Prostate gland (tissue), 2 donors: Measurements from ENCODE around the gene AMHR2. TPM values are rescaled to one million over a fixed set of nuclear protein-coding genes. Genes with fewer than 3 reads are reported as not detected.

Experiments
- DNase-seq: peaks from one replicate; pipeline ENCODE4 v3.0.0-alpha.2; 2019; ENCODE audit warnings: low spot score
- H3K27ac ChIP-seq, 2 donors: fragments of 200-600 bp; sonication (generic); 2 replicates each; pipeline ENCODE4 v1.5.1; 2017 to 2019
- H3K27me3 ChIP-seq: fragments of 200-600 bp; sonication (generic); replicated peaks from 2 replicates; pipeline ENCODE4 v1.5.1; 2019; ENCODE audit not compliant: insufficient read depth
- H3K36me3 ChIP-seq, 2 donors: fragments of 200-600 bp; sonication (generic); 1 replicate in 1 of 2; 2 replicates in 1 of 2; pipeline versions ENCODE4 v1.5.1 to v1.8.1; 2017 to 2019
- H3K4me1 ChIP-seq: fragments of 200-600 bp; sonication (generic); replicated peaks from 2 replicates; pipeline ENCODE4 v1.5.1; 2019
- H3K4me3 ChIP-seq, 2 donors: fragments of 200-600 bp; sonication (generic); 2 replicates each; pipeline ENCODE4 v1.5.1; 2017 to 2019
- H3K9me3 ChIP-seq: fragments of 200-600 bp; sonication (generic); 2 replicates; pipeline ENCODE4 v1.5.1; 2017
- CTCF ChIP-seq, 4 experiments: fragments of 200-600 bp in 2 of 4; fragments of 450-650 bp in 2 of 4; sonication (generic) in 2 of 4; IDR thresholded peaks; 1 replicate in 3 of 4; 2 replicates in 1 of 4; pipeline ENCODE4 v1.5.1; 2016 to 2019; ENCODE audit warnings: antibody characterized with exemption in 4 of 4, mild to moderate bottlenecking in 2 of 4, moderate library complexity in 2 of 4
- POLR2A ChIP-seq: fragments of 450-650 bp; IDR thresholded peaks from one replicate; pipeline ENCODE4 v1.6.1; 2016; ENCODE audit warnings: antibody characterized with exemption, mild to moderate bottlenecking
- POLR2AphosphoS5 ChIP-seq: sonication (generic); formaldehyde crosslinking; IDR thresholded peaks from one replicate; pipeline ENCODE4 v1.6.1; 2017; ENCODE audit warnings: antibody characterized with exemption
- WGBS: methylation state at CpG from one replicate; pipeline ENCODE4 v1.1.5; 2018; 5-methylcytosine and 5-hydroxymethylcytosine counted together
- intact Hi-C: fragments of 100-400 bp; cut with DNase I; formaldehyde crosslinking; loops from one replicate; pipeline ENCODE4 v1.14.2; 2022
- total RNA-seq, 2 donors: library from RNA; depleted of rRNA; stranded (reverse); fragments of >200 nt; gene quantifications; one replicate each; pipeline ENCODE4 v1.1.0, GENCODE V29; 2016

AMHR2 gene
- total RNA-seq, 2 donors from 2014 or later: 44.5 TPM; not detected in 1

- H3K4me1 ChIP-seq: peaks cover 6% of the 10 kb centered on the region
- peak overlapping the region; percentile 72 to 85 for H3K4me3 ChIP-seq
- TF ChIP-seq POLR2A (no peak), CTCF (IDR thresholded peaks at IDR 0.05) (peak in 2 of 4 experiments; percentile 16 to 60), POLR2AphosphoS5 (peak; percentile 39)
- peak; percentile 77 for DNase-seq
- H3K27me3 ChIP-seq: no peaks in the 10 kb centered on the region
- under 1% methylated on average over 59 of the region's 82 CpGs for WGBS
- intact Hi-C loops: loop anchor here (5.0 kb wide), 1 partner anchor 50 kb away; the partner anchor contains the start of gene TARBP2
- H3K27ac ChIP-seq: peak overlapping the region; percentile 97
- peaks cover 6 to 29% of the 10 kb centered on the region in 2 donors for H3K36me3 ChIP-seq
- H3K9me3 ChIP-seq: no peaks in the 10 kb centered on the region
These were observed 28.8 kb downstream of the AMHR2 start for GRCh38 chr12:53452159-53453077.

- peak overlapping the region in 1 of 2 donors; percentile 85 for H3K4me3 ChIP-seq
- peaks cover 6% of the 10 kb centered on the region for H3K4me1 ChIP-seq
- intact Hi-C loops: loop anchor here (5.0 kb wide), 1 partner anchor 48 kb away; the partner anchor contains the start of gene TARBP2
- no peaks in the 10 kb centered on the region for H3K9me3 ChIP-seq
- WGBS: 17% methylated on average over 6 of the region's 6 CpGs
- H3K27ac ChIP-seq: no peak overlapping the region
- H3K27me3 ChIP-seq: no peaks in the 10 kb centered on the region
- DNase-seq: no peak
- TF ChIP-seq CTCF (IDR thresholded peaks at IDR 0.05) (no peak), POLR2A (no peak), POLR2AphosphoS5 (no peak)
- H3K36me3 ChIP-seq: peaks cover 8 to 37% of the 10 kb centered on the region in 2 donors
These were observed 30.4 kb downstream of the AMHR2 start for GRCh38 chr12:53453953-53454640.

GRCh38 chr12:53454707-53455106 lies 31.1 kb downstream of the AMHR2 start:
- peaks cover 8 to 43% of the 10 kb centered on the region in 2 donors for H3K36me3 ChIP-seq
- no peaks in the 10 kb centered on the region for H3K9me3 ChIP-seq
- no peak overlapping the region for H3K4me3 ChIP-seq
- intact Hi-C loops: loop anchor here (5.0 kb wide), 1 partner anchor 48 kb away; the partner anchor contains the start of gene TARBP2
- DNase-seq: no peak
- TF ChIP-seq POLR2A (no peak), POLR2AphosphoS5 (no peak), CTCF (IDR thresholded peaks at IDR 0.05) (no peak)
- no peak overlapping the region for H3K27ac ChIP-seq
- 42% methylated on average over 3 of the region's 3 CpGs for WGBS
- peaks cover 6% of the 10 kb centered on the region for H3K4me1 ChIP-seq
- no peaks in the 10 kb centered on the region for H3K27me3 ChIP-seq

GRCh38 chr12:53456654-53457366 lies 33.2 kb downstream of the AMHR2 start:
- 77% methylated on average over 6 of the region's 6 CpGs for WGBS
- no peaks in the 10 kb centered on the region for H3K27me3 ChIP-seq
- TF ChIP-seq CTCF (IDR thresholded peaks at IDR 0.05) (no peak), POLR2AphosphoS5 (no peak)
- intact Hi-C loops: no loop called here
- H3K9me3 ChIP-seq: no peaks in the 10 kb centered on the region
- H3K4me3 ChIP-seq: no peak overlapping the region
- peaks cover 20 to 63% of the 10 kb centered on the region in 2 donors for H3K36me3 ChIP-seq
- no peak for DNase-seq
- no peak overlapping the region for H3K27ac ChIP-seq
- peaks cover 6% of the 10 kb centered on the region for H3K4me1 ChIP-seq
